ENCODE measurements around the gene PDE8B.
A peak's percentile ranks its signal among the peaks of the same experiment; 100 is the strongest.

The PDE8B gene, protein sequence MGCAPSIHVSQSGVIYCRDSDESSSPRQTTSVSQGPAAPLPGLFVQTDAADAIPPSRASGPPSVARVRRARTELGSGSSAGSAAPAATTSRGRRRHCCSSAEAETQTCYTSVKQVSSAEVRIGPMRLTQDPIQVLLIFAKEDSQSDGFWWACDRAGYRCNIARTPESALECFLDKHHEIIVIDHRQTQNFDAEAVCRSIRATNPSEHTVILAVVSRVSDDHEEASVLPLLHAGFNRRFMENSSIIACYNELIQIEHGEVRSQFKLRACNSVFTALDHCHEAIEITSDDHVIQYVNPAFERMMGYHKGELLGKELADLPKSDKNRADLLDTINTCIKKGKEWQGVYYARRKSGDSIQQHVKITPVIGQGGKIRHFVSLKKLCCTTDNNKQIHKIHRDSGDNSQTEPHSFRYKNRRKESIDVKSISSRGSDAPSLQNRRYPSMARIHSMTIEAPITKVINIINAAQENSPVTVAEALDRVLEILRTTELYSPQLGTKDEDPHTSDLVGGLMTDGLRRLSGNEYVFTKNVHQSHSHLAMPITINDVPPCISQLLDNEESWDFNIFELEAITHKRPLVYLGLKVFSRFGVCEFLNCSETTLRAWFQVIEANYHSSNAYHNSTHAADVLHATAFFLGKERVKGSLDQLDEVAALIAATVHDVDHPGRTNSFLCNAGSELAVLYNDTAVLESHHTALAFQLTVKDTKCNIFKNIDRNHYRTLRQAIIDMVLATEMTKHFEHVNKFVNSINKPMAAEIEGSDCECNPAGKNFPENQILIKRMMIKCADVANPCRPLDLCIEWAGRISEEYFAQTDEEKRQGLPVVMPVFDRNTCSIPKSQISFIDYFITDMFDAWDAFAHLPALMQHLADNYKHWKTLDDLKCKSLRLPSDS

DNA sequence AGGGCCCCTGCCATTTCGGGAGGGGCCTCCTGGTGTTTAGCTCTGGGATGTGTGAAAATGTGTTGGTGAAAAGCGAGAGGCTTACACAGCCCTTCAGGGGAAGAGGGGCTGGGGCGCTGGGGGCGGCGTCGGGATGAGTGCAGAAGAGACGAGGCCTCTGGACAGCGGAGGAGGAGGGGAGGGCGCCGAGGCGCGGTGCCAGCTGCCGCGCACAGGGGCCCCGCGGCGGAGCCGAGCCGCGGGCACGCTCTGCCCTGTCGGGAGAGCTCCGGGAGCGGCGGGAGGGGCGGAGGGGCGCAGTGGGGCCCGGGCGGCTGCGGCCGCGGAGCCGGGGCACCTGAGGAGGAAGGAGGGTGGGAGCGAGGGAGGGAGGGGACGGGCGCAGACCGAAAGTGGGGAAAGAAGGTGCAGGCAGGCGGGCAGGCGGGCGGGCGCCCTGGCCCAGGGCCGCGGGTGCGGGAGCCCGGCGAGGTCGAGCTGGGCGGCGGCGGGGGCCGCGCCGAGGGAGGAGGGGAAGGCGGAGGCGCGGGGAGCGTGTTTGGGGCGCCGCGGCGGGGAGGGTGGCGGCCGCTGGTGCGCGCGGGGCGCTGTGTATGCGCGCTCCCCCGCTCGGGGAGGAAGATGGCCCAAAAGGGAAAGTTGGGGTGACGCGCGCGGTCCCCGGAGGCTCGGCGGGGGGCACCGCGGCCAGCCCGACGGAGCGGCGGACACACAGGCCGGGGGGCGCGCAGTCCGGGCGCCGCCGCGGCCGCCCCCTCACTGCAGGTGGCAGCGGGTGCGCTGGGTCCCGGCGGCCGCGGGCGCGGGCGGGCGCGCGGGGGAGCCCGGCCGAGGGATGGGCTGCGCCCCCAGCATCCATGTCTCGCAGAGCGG is at the start of gene PDE8B:
TSS of gene PDE8B (plus strand) at position 590 of the 873 bp plus-strand sequence. CDS start at position 836, 246 bp downstream.
- DNase-seq = peak in 1 of 2 experiments; percentile 29

DNA sequence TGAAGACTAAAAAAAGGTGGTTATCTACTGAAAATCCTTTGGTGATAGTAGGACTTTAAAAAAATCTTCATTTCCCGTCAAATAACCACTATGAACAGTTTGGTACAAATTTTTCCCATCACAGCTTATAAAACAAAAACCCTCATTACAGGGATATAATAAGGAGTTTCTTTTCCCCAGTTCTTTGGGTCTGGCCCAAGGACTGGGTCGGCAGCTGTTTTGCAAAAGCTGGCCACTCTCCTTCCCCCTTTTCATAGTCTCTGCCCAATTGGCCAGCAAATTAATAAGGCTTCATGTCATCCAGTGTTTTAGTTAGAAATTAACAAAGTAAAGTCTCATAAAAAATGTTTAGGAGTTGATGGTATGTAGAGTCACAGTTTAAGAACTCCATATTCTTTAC is 47.0 kb upstream of the PDE8B start:
- no peak for DNase-seq

DNA sequence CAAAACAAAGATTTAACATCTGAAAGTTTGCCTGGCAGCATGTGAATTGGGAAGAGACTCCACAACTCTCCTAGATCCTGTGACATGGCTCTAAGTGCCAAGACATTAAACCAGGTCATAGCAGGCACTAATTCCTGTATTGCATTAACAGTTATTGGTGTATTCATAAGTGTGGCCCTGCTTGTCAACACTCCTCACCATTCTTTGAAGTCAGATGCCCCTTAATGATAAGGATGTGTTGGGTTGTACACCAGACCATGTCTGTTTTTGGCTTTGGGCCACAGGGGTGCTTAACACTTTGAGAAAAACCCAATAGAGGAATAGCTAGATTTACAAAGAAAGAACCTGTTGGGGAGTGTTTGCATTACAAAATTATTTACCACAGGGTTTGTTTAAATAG is 43.4 kb upstream of the PDE8B start:
- DNase-seq = no peak

DNA sequence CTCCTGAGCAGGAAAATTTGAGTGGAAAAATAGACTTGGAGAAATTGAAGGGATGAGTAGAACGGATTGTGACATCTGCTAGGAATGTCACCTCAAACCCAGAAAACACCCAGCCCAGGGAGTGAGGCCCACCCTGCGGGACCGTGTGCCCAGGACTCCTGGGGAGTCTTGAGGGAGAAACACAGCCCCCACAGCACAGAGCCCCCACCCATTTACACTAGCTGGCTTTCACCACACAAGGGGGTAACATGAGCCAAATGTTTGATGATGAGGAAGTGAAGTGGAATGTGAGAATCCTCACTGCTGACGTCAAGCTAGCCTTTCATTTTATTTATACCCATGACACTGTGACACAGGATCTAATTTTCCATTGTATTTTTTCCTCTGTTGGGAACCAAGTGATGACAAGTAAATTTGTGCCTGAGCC is 42.8 kb upstream of the PDE8B start:
- DNase-seq = no peak

DNA sequence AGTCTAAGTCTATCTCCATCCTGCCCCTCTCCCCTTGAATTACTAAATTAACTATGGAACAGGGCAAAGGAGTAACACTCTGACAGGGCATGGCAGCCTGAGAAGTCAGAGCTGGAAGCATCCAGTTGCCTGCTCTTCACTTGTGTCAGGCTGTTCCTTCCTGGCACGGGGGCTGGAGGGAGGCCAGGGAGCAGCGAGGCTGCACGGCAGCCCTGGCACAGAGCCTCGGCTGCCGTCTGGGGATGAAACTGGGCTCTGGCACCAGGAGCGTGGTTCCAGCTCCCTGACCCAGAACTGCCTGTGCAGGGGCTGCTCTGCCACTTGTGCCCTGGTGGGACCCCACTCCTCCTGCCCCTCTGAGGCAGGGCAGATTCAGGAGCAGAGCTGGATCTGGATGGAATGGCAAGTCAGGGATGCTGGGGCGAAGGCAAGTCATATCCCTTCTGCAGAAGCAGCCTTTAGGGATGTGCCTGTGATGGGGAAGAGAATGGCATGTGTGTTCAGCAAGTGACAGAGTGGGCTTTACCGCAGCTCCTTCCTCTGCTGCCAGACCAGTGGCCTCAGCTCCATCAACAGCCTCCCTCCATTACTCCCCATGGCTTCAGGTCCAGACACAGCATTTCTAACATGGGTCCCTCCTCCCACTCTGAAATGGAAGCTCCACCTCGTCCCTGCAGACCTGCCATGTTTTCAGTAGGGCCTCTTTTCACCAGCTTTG is 42.2 kb upstream of the PDE8B start:
- no peak for DNase-seq

DNA sequence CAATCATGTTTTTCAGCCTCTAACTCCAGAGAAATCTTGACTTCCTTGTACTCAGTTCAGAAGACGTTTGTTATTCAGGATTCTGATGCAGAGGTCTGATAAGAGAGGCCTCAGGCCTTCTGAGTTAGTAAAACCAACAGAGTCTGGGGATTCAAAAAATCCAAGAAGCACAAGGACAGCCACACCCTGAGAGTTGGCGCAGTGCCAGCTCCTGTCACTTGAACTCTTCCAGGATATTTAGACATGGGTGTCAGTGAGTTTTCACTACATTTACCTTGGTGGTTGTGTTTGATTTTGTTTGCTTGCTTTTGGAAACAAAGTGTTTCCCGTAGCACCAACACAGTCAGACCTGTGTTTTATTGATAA is 41.6 kb upstream of the PDE8B start:
- no peak for DNase-seq

DNA sequence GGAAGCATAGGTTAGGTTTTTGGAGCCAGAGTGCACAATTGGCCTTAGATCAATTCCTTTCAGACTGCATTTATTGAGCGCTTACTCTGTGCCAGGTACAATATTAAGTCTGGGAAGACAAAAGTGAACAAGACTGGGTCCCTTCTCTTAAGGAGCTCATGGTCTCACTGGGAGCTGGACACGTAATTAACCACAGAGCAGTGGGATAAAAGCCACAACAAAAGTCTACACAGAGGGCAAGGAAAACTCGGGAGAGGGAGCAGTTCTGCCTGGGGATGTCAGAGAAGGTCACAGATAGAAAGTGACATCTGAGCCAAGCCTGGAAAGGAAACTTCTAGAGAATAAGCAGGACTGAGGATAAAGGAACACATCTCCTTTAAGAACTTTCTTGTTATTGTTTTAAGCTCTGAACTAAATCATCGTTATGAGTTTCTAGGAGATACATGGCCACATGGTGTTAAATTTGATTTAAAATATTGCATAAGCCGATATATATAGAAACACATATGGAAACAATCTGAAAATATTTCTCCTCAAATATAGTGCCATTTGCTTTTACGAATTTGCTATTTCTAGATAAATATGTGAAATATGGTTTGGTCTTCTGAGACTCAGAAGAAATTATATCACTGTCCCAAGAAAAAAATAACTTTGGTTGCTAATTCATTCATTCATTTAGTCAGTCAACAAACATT is 40.1 kb upstream of the PDE8B start:
- no peak for DNase-seq

DNA sequence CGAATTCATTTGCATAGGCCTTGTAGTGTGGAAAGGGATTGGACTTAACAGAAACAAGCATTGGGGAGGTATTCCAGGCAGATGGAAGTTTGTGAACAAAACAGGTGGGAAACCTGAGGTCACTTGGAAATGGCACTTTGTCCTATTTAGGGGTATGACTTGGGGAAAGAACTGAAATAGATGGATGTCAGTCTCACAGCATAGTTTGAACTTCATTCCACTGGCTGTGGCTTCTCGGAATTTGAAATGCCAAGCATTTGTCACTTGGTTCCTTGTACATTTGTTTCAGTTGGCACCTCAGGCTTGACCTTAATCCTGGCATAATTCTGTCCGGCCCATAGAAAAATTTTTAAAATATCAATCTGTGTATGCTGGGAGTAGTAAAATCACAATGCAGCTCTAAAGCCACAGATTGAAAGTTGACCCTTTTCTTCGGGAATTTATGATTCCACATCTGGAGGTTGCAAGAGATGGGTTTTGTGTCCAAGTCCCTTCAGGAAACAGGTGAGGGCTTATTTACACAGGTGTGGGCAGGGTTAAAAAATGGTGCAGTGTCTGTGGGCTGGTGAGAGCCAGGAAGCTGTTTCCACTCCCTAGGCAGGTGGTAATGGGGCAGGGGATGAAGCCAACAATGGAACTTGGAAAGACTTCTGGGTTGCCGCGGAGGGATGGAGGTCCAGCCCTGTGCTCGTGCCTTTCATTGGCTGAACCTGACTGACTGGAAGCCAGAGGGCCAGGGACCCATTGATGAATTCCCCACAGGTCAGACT is 39.2 kb upstream of the PDE8B start:
- DNase-seq = no peak

DNA sequence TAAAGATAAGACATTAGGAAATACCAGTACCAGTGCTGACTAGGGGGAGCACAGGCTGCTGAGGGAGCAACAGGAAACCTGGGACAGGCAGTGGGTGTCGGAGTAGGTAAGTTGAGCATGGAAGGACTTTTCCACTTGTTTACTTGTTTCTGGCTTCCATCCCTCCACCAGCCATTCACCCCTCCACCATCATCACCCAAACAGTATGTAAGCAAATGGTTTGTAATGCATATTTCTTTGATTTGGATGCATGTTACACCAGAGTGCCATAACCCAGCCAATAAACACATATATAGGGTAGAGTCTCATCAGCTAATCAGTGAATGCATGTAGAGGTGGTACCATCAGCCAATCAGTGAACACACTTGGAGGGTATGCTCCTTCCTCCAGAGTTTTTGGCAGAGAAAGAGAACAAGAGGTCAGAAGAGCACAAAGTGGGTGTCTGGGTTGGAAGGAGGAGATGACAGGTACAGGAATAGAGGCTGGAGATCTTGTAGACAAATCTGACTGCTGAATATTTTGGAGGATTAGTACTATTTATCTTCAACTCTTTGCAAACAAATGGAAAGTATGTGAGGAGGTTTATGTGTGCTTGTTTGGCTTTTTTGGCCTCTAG is 37.7 kb upstream of the PDE8B start:
- DNase-seq = no peak

DNA sequence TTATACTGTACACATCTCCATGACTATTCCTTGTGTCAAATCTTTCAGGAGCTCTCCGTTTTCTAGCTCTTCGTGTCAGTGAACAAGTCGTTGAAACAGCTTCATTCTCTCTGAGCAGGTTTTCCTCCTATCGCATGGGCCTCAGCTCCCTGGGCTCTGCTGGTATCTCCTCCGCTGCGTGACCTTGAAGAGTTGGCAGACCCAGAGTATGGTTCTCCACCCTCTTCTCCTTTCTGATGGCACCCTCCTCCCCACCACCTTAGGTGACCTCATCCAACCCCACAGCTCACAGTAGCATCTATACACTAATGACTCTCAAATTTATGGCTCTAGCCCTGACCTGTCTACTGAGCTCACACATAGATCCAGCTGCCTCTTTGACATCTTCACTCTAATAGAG is 36.0 kb upstream of the PDE8B start:
- DNase-seq = no peak

DNA sequence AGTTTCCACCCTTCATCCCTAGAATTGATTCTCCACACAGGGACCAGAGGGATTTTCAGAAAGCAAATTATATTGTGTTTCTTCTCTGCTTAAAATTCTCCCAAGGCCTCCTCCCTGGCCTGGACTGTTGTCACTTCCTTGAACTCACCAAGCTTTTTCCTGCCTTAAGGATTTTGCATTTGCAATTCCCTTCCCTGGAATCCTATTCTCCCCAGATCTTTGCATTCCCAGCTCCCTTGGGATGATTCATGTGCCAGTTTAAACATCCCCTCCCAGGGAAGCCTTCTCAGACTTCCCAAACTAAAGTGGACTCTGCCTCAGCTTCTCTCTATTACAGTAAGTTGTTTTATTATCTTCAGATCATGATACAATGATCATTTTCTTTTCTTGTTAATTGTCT is 35.2 kb upstream of the PDE8B start:
- no peak for DNase-seq

DNA sequence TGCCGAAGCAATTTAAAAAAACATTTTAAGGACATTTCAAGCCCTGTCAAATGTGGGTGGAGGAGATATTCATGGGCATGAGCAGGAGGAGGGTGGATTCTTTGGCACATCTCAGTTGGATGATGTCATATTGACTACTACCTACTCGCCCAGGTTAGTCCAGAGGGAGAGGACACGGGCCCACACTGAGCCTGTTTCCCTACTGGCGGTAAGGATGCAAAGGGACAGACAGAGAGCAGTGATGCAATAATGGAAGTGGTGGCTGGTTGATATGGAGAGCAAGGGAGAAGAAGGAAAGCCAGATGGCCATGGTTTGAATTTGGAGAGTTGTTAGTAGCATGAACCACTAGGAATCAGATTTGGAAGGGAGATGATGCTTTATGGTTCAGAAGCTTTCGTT is 34.1 kb upstream of the PDE8B start:
- DNase-seq = no peak

DNA sequence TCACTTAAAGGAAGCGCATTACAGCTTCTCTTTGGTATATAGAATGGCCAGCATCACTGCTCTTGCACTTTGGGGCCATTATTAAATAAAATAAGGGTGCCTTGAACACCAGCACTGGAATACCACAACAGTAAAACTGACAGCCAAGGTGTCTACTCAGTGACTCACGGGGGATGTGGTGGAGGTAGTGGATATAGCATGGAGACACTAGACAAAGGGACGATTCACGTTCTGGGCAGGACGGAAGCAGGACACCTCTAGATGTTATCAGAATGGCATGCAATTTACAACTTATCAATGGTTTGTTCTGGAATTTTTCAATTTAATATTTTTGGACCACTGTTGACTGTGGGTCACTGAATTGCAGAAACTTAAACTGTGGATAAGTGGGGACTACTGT is 32.9 kb upstream of the PDE8B start:
- DNase-seq = no peak

DNA sequence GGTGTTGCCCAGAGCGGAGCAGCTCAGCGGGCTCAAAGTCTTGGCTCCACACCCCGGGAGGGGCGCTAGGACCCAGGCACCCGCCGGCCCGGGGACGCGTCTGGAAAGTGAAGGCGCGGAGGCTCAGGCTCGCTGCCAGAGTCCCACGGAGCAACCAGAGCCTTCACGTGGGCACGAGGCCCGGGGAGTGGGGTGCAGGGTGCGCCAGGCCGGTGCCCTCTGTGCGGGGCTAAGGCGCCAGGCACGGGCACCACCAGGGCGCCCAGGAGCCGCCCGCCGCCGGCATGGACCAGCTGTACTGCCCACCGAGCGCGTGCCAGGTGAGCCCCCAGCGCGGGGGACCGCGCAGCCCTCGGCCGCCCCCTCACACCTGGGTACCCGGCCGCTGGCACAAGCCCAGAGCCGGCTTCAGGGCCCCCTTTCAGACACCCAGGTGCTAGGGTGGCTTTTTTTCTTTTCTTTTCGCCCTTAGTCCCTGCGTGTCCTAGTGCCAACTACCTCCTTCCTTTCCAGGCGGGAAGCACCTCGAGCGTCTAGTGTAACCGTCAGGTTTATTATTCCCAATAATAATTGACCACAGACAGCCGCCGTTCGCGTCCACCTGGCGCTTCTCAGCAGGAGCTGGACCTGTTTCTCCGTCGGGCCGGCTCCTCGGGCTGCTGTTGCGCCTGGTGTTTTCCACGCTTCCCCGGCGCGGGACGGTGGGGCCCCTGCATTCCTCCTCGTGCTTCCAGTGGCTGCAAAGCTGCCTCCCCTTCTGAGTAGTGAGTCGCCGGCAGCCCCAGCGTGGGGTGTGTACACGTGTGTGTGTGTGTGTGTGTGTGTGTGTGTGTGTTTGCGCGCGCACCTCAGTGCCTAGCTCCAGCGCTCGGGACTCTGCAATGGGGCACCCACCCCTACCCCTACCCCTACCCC is 30.1 kb upstream of the PDE8B start:
- peak in 1 of 2 experiments; percentile 39 for DNase-seq

DNA sequence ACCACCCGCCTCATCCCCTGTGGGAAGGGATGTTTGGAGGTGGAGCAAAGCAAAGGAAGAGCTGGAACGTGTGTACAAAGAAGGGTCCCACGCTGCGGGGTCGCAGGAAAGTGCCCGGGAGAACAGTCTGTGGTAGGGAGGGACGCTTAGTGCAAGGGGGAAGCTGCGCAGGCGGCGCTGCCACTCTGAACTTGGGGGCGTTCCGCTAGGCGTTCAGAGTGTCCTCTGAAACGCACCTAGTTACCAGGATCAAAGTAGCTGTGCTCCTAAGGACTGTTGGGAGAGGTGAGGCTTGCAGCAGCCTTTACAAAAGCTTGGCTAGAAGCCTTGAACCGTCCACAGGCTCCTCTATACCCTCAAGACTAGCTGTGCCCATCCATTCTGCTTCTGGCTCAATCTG is 29.3 kb upstream of the PDE8B start:
- peak in 1 of 2 experiments; percentile 0 for DNase-seq

DNA sequence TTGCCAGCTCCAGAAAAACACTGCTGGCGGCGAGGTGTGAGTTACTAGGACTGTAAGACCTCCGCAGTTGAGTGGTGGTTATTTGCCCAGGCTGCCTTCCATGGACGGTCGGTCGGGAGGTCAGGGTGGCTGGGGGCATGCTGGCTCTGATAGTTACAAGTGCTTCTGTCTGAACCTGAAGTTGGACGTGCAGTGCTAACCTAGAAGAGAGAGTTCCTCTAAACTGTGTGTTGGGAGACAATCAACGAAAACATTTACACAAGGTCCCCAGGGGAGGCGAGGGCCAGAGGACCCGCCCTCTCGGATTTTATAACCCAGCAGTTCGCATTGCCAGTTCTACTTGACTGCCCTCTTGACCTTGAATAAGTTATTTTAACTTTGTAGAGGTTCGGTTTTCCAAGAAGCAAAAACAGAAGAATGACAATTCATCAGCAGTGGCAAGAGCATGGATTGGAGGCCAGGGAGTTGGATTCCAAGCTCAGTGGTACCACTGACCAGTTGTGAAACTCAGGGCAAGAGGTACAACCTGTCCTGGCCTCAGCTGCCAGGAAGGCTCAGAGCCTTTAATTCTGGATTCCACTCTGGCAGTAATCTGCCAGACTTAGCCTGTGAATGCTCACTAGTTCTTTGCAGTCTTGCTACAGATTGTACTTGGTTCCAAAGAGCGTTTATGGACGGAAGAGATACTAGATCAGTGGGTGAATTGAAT is 28.7 kb upstream of the PDE8B start:
- DNase-seq = no peak

DNA sequence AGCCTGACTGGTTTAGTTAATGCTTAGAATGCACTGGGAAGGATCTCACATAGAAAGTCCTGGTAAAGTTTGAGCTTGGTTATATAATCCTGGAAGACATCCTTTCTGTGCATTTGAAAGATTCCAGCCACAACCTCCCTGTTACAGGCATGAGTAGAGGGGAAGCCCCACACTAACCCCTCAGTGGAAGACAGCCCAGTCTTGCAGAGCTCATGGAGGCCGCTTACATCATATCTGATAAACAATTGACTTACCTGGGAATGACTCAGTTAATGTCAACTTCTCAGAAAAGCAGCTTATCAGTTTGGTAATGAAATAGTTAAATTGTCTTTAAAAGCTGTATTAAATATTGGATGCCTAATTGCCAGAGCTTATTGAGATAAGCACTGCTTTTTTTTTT is 28.1 kb upstream of the PDE8B start:
- no peak for DNase-seq

DNA sequence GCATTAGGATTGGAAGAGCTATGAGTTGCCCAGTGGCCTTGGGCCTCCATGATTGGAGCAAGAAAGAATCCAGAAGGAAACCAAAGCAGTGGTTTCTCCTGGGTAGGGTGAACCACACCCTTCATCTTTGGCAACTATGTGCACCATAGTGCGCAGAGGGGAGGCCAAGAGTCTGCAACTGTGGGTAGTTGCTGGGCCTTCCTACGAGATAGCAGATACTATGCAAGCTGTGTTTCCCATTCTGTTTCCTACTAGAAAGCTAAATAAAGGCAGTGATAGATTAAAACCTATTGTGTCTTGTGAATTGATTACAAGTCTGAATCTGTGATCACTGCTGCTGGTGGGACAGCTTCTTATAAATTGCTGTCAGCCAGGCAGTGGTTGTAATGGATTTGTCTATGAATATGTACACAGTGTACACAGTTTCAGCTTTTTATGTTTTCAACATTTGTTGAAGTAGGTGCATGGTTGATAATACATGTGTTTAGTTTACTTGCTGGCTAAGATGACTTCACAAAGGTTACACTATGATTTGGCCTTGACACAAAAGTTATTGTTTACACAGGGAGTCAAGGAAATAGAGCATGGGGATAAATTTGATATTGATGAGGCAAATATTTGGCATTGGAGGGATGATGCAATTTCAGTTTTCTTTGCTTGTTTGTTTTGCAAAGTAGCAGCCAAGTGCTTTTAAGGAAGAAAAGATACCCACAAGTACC is 23.7 kb upstream of the PDE8B start:
- no peak for DNase-seq
